Activated CD8-positive, alpha-beta T cell treated with anti-CD3 and anti-CD28 coated beads for 36 hours (primary cell): ENCODE data around the gene STX19. TPM values are rescaled to one million over a fixed set of nuclear protein-coding genes. Genes with fewer than 3 reads are reported as not detected.

Experiments
- ATAC-seq: fragments of 200-7000 bp; cut with Tn5 transposase; one replicate; pipeline ENCODE4 v1.10.0; 2021; ENCODE audit warnings: mild to moderate bottlenecking, moderate library complexity
- CTCF ChIA-PET: fragments of 350-600 bp; sonication (Branson Sonifier 250); formaldehyde crosslinking; loops from one replicate; lab custom pipeline; 2021; ENCODE audit warnings: antibody characterized with exemption; lab: Charles Lee
- POLR2A ChIA-PET: fragments of 350-600 bp; sonication (Branson Sonifier 250); formaldehyde crosslinking; loops from one replicate; lab custom pipeline; 2021; ENCODE audit warnings: antibody characterized with exemption; lab: Charles Lee
- DNase-seq: peaks from one replicate; pipeline ENCODE4 v3.0.0-alpha.2; 2020
- H3K27ac Mint-ChIP-seq: one replicate; pipeline ENCODE4 v1.8.0; 2021; ENCODE audit warnings: mild to moderate bottlenecking, mixed read lengths
- H3K27me3 Mint-ChIP-seq: one replicate; pipeline ENCODE4 v1.8.0; 2021; ENCODE audit warnings: mixed read lengths
- H3K36me3 Mint-ChIP-seq: one replicate; pipeline ENCODE4 v1.8.0; 2021; ENCODE audit warnings: low read depth, mixed read lengths
- H3K4me1 Mint-ChIP-seq: one replicate; pipeline ENCODE4 v1.8.0; 2021; ENCODE audit warnings: low read depth, mixed read lengths
- H3K4me3 Mint-ChIP-seq: one replicate; pipeline ENCODE4 v1.8.0; 2021; ENCODE audit warnings: mild to moderate bottlenecking, moderate library complexity, mixed read lengths
- H3K9me3 Mint-ChIP-seq: one replicate; pipeline ENCODE4 v1.8.0; 2021; ENCODE audit warnings: mixed read lengths
- CTCF ChIP-seq: fragments of 200-600 bp; IDR thresholded peaks from one replicate; pipeline ENCODE4 v1.8.0; 2022; ENCODE audit warnings: antibody characterized with exemption, mild to moderate bottlenecking
- intact Hi-C: fragments of 100-400 bp; cut with micrococcal nuclease; formaldehyde crosslinking; loops from one replicate; pipeline ENCODE4 v1.10.0; 2022
- total RNA-seq, 2 experiments: library from RNA; stranded (reverse); gene quantifications; one replicate each; pipeline ENCODE4 v1.2.3, GENCODE V29; 2021

The STX19 gene
- not detected for total RNA-seq

GRCh38 chr3:94028093-94028837 lies at the start of gene STX19:
Gene STX19 (minus strand): TSS chr3:94028597. CDS start chr3:94015269, 13,328 bp downstream.
- peaks cover 3% of the 10 kb centered on the region for H3K36me3 Mint-ChIP-seq
- DNase-seq (no peak), ATAC-seq (no peak)
- CTCF ChIA-PET, result interaction anchor here (0.9 to 4.1 kb wide), 3 partner anchors 9 to 35 kb away, joined by 3 to 21 read pairs (median 3); partner anchors contain the start of gene NSUN3
- POLR2A ChIA-PET, result no interaction called here
- intact Hi-C loops, result no loop called here
- no peaks in the 10 kb centered on the region for H3K4me1 Mint-ChIP-seq
- no peak for TF ChIP-seq CTCF
- no peaks in the 10 kb centered on the region for H3K27me3 Mint-ChIP-seq
- no peaks in the 10 kb centered on the region for H3K9me3 Mint-ChIP-seq
- no peak within 1 kb of the TSS for H3K27ac Mint-ChIP-seq
- no peak within 1 kb of the TSS for H3K4me3 Mint-ChIP-seq

- ChIA-PET CTCF (no interaction called here), POLR2A (no interaction called here)
- no peak overlapping the region for H3K27ac Mint-ChIP-seq
- no peak for DNase-seq
- no peaks in the 10 kb centered on the region for H3K9me3 Mint-ChIP-seq
- H3K4me3 Mint-ChIP-seq, result no peak overlapping the region
- no peak for TF ChIP-seq CTCF
- H3K4me1 Mint-ChIP-seq, result peaks cover 67% of the 10 kb centered on the region
- no peak for ATAC-seq
- no peaks in the 10 kb centered on the region for H3K27me3 Mint-ChIP-seq
- intact Hi-C loops, result no loop called here
- peaks cover 51% of the 10 kb centered on the region for H3K36me3 Mint-ChIP-seq
These were observed 47.7 kb upstream of the STX19 start for GRCh38 chr3:94076055-94076454.

GRCh38 chr3:94071713-94072284 lies 43.4 kb upstream of the STX19 start:
- peaks cover 58% of the 10 kb centered on the region for H3K36me3 Mint-ChIP-seq
- ChIA-PET POLR2A (interaction anchor here (1.3 to 1.4 kb wide), 2 partner anchors 9 to 15 kb away, joined by 3 to 4 read pairs; partner anchors contain the start of genes DHFR2 and NSUN3), CTCF (interaction anchor here (1.3 to 11.1 kb wide), 2 partner anchors 58 to 71 kb away, joined by 3 to 99 read pairs; no protein-coding TSS in a partner anchor)
- H3K4me3 Mint-ChIP-seq, result no peak overlapping the region
- no peak for TF ChIP-seq CTCF
- H3K4me1 Mint-ChIP-seq, result peaks cover 66% of the 10 kb centered on the region
- peak; percentile 9 for DNase-seq
- intact Hi-C loops, result no loop called here
- H3K27me3 Mint-ChIP-seq, result no peaks in the 10 kb centered on the region
- H3K9me3 Mint-ChIP-seq, result peaks cover 2% of the 10 kb centered on the region
- ATAC-seq, result peak; percentile 81
- H3K27ac Mint-ChIP-seq, result peak overlapping the region; percentile 4

- ATAC-seq (peak; percentile 34), DNase-seq (no peak)
- H3K4me3 Mint-ChIP-seq, result no peak overlapping the region
- H3K9me3 Mint-ChIP-seq, result peaks cover 2% of the 10 kb centered on the region
- peak overlapping the region; percentile 57 for H3K27ac Mint-ChIP-seq
- no peaks in the 10 kb centered on the region for H3K27me3 Mint-ChIP-seq
- peaks cover 53% of the 10 kb centered on the region for H3K36me3 Mint-ChIP-seq
- ChIA-PET POLR2A (interaction anchor here (0.6 to 1.4 kb wide), 4 partner anchors 25 to 162 kb away, joined by 3 read pairs; no protein-coding TSS in a partner anchor), CTCF (interaction anchor here (1.1 to 11.1 kb wide), 14 partner anchors 8 to 90 kb away, joined by 3 to 99 read pairs (median 6); partner anchors contain the start of gene ARL13B)
- TF ChIP-seq CTCF, result no peak
- intact Hi-C loops, result no loop called here
- H3K4me1 Mint-ChIP-seq, result peaks cover 74% of the 10 kb centered on the region
These were observed 42.0 kb upstream of the STX19 start for GRCh38 chr3:94070341-94070911.
